A549 (cell line): ENCODE results near the gene MCM6. TPM values are rescaled to one million over a fixed set of nuclear protein-coding genes. Genes with fewer than 3 reads are reported as not detected.
A peak's percentile ranks its signal among the peaks of the same experiment; 100 is the strongest.

ENCODE experiments used
- ATAC-seq, 2 experiments: fragments of 200-7000 bp in 1 of 2; fragments of >200 bp in 1 of 2; cut with Nextera tagmentation in 1 of 2; cut with Tn5 transposase in 1 of 2; 3 replicates each; pipeline versions ENCODE4 v1.8.0 to v1.9.1; 2018 to 2020; ENCODE audit warnings: mild to moderate bottlenecking in 1 of 2, moderate library complexity in 1 of 2
- CTCF ChIA-PET: fragments of 300-600 bp; sonication (Branson Sonifier 250); formaldehyde crosslinking; extraction: SDS; loops from one replicate; lab custom pipeline; 2021; ENCODE audit warnings: antibody characterized with exemption, inconsistent platforms; lab: Yijun Ruan, JAX
- POLR2A ChIA-PET: fragments of 350-600 bp; formaldehyde crosslinking; extraction: SDS; loops from one replicate; lab custom pipeline; 2021; ENCODE audit warnings: antibody characterized with exemption, inconsistent platforms; lab: Yijun Ruan, JAX
- DNase-seq, 2 experiments: peaks; one replicate each; pipeline versions ENCODE4 v3.0.0 to v3.0.0-alpha.2; 2011 to 2016; ENCODE audit warnings: low read depth in 1 of 2, low spot score in 1 of 2
- FAIRE-seq: peaks from 2 replicates; lab custom pipeline; 2011; peaks lifted over from hg19 to GRCh38; lab: Jason Lieb, UNC
- H3K27ac ChIP-seq, 2 experiments: fragments of >200 bp; sonication (Bioruptor Twin); formaldehyde crosslinking; 3 replicates each; pipeline ENCODE4 v1.5.1; 2016 to 2017
- H3K4me1 ChIP-seq: fragments of >200 bp; sonication (Bioruptor Twin); formaldehyde crosslinking; 3 replicates; pipeline ENCODE4 v1.6.1; 2016
- H3K4me2 ChIP-seq: fragments of >200 bp; sonication (Bioruptor Twin); formaldehyde crosslinking; 3 replicates; pipeline ENCODE4 v1.6.1; 2016
- H3K4me3 ChIP-seq: fragments of >200 bp; sonication (Bioruptor Twin); formaldehyde crosslinking; 3 replicates; pipeline ENCODE4 v1.5.1; 2016
- H3K9me3 ChIP-seq: fragments of >200 bp; sonication (Bioruptor Twin); formaldehyde crosslinking; 3 replicates; pipeline ENCODE4 v1.6.1; 2016
- ATOH8 ChIP-seq: fragments of 250-450 bp; sonication (Bioruptor Pico); IDR thresholded peaks from 2 replicates; pipeline ENCODE4 v1.5.0; 2020; ENCODE audit warnings: low read depth, mild to moderate bottlenecking, moderate library complexity
- CEBPB ChIP-seq, 2 experiments: fragments of >200 bp in 1 of 2; sonication (Bioruptor Twin) in 1 of 2; formaldehyde crosslinking in 1 of 2; IDR thresholded peaks; 2 replicates each; pipeline ENCODE4 v1.6.1; 2012 to 2016
- E2F6 ChIP-seq: IDR thresholded peaks from 2 replicates; pipeline ENCODE4 v1.6.1; 2012; ENCODE audit warnings: low read depth, borderline replicate concordance
- EHF ChIP-seq: fragments of 250-450 bp; sonication (Bioruptor Pico); IDR thresholded peaks from 2 replicates; pipeline ENCODE4 v1.5.0; 2020; ENCODE audit warnings: mild to moderate bottlenecking
- ELK1 ChIP-seq: fragments of 150-350 bp; IDR thresholded peaks from 2 replicates; pipeline ENCODE4 v1.6.1; 2014; ENCODE audit warnings: low read depth, mild to moderate bottlenecking, low read length
- EP300 ChIP-seq, 2 experiments: fragments of >200 bp; sonication (Bioruptor Twin); formaldehyde crosslinking; IDR thresholded peaks; 2 replicates in 1 of 2; 3 replicates in 1 of 2; pipeline ENCODE4 v1.6.1; 2016 to 2017
- GATA3 ChIP-seq: IDR thresholded peaks from 2 replicates; pipeline ENCODE4 v1.6.1; 2012; ENCODE audit warnings: borderline replicate concordance
- HES2 ChIP-seq: fragments of >200 bp; sonication (Bioruptor Twin); formaldehyde crosslinking; IDR thresholded peaks from 2 replicates; pipeline ENCODE4 v1.6.1; 2016
- HOXB13 ChIP-seq: fragments of 250-450 bp; sonication (Bioruptor Pico); IDR thresholded peaks from 2 replicates; pipeline ENCODE4 v1.5.0; 2020; ENCODE audit warnings: low read depth, mild to moderate bottlenecking, moderate library complexity
- JUN ChIP-seq, 2 experiments: fragments of >200 bp; sonication (Bioruptor Twin); formaldehyde crosslinking; IDR thresholded peaks; 2 replicates in 1 of 2; 3 replicates in 1 of 2; pipeline ENCODE4 v1.6.1; 2016 to 2017
- MAFK ChIP-seq: fragments of 450-650 bp; IDR thresholded peaks from 2 replicates; pipeline ENCODE4 v1.6.1; 2014; ENCODE audit not compliant: partially characterized antibody
- MYC ChIP-seq: IDR thresholded peaks from 2 replicates; pipeline ENCODE4 v1.6.1; 2012; ENCODE audit warnings: mild to moderate bottlenecking, inconsistent platforms, low read length, improper control_type of control experiment, borderline replicate concordance
- NFE2L2 ChIP-seq: fragments of 150-350 bp; conservative IDR thresholded peaks from 2 replicates; pipeline ENCODE4 v1.6.1; 2014; ENCODE audit warnings: low read length
- PHF8 ChIP-seq: fragments of 200-600 bp; sonication (generic); IDR thresholded peaks from 2 replicates; pipeline ENCODE4 v1.6.1; 2016; ENCODE audit warnings: low read depth, mild to moderate bottlenecking, antibody characterized with exemption, moderate library complexity, borderline replicate concordance
- RAD21 ChIP-seq, 2 experiments: fragments of >200 bp in 1 of 2; sonication (Bioruptor Twin) in 1 of 2; formaldehyde crosslinking in 1 of 2; IDR thresholded peaks in 1 of 2; conservative IDR thresholded peaks in 1 of 2; 2 replicates in 1 of 2; 3 replicates in 1 of 2; pipeline ENCODE4 v1.6.1; 2012 to 2018; ENCODE audit warnings: inconsistent platforms in 1 of 2
- RCOR1 ChIP-seq: fragments of 150-350 bp; IDR thresholded peaks from 2 replicates; pipeline ENCODE4 v1.6.1; 2014; ENCODE audit warnings: antibody characterized with exemption, low read length, low read depth
- RFX5 ChIP-seq: fragments of 450-650 bp; IDR thresholded peaks from 2 replicates; pipeline ENCODE4 v1.7.1; 2014; ENCODE audit warnings: antibody characterized with exemption, mild to moderate bottlenecking, moderate library complexity
- SMC3 ChIP-seq: fragments of >200 bp; sonication (Bioruptor Twin); formaldehyde crosslinking; IDR thresholded peaks from 3 replicates; pipeline ENCODE4 v1.6.1; 2018; ENCODE audit warnings: inconsistent platforms
- TP53 ChIP-seq: fragments of 250-450 bp; sonication (Bioruptor Pico); IDR thresholded peaks from 2 replicates; pipeline ENCODE4 v1.5.0; 2021; ENCODE audit warnings: mild to moderate bottlenecking, moderate library complexity
- USF2 ChIP-seq: fragments of 450-650 bp; IDR thresholded peaks from 2 replicates; pipeline ENCODE4 v1.6.1; 2014; ENCODE audit warnings: antibody characterized with exemption
- ZC3H11A ChIP-seq: fragments of 450-650 bp; IDR thresholded peaks from 2 replicates; pipeline ENCODE4 v1.6.1; 2014; ENCODE audit warnings: antibody characterized with exemption, mild to moderate bottlenecking
- WGBS: methylation state at CpG from one replicate; pipeline ENCODE4 v1.1.6; 2017; ENCODE audit errors: missing lambda C conversion rate; 5-methylcytosine and 5-hydroxymethylcytosine counted together
- polyA plus RNA-seq, 4 experiments: library from polyadenylated mRNA; depleted of rRNA in 3 of 4; stranded (reverse); fragments of >200 nt; fragmentation: RNase III in 1 of 4; extraction: RNeasy Plus Mini Kit Qiagen cat#74134 plus additional on column Dnase treatment in 1 of 4; gene quantifications; 2 replicates in 3 of 4; 3 replicates in 1 of 4; pipeline ENCODE4 v1.2.3, GENCODE V29; 2011 to 2017
- TF ChIP-seq, protein P1 (sequence below): fragments of >200 bp; sonication (Bioruptor Twin); formaldehyde crosslinking; IDR thresholded peaks from 3 replicates; pipeline ENCODE4 v1.5.1; 2016
- TF ChIP-seq, protein P2 (sequence below): fragments of 200-600 bp; sonication (generic); IDR thresholded peaks from 2 replicates; pipeline ENCODE4 v1.6.1; 2016; ENCODE audit warnings: antibody characterized with exemption, mild to moderate bottlenecking, moderate library complexity

MCM6 gene
- polyA plus RNA-seq, 2 of the 4 experiments (the other 2 are of a cell fraction) = 59.6 to 61.4 TPM

DNA sequence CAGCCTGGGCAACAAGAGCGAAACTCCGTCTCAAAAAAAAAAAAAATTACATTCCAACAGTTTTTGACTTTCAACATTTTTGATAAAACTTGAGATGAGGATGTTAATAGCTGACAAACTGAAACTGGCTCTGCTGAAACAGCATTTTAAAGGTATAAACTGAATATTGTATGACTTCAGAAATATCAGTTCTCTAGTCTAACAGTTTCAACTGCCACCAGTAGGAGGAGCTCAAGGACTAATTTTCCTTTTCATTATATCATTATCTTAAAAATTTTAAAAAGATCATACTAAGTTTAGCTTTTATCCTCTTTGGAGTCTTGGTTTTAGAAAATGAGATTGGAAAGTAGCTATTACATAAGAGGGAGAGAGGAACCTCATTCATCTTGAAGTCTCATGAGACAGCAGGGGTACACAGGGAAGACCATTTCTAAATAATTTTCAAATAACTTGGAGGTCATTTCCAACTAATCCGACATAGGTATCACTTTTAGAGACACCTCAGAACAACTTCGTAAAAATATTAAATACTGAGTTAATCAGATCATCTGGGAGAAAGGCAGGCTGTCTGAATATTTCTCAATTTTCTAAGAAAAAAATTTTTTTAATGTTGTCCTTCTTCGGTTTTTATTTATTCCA is 37.6 kb upstream of the MCM6 start:
- POLR2A ChIA-PET = interaction anchor here (0.7 kb wide), 2 partner anchors 11 to 376 kb away, joined by 3 to 4 read pairs; no protein-coding TSS in a partner anchor
- H3K27ac ChIP-seq = no peak overlapping the region
- H3K9me3 ChIP-seq = no peaks in the 10 kb centered on the region
- 69% methylated on average over 5 of the region's 5 CpGs for WGBS
- no peak overlapping the region for H3K4me3 ChIP-seq
- FAIRE-seq = no peak
- peak in 1 of 2 experiments; percentile 73; a peak in 4 of 6 replicates for ATAC-seq
- H3K4me2 ChIP-seq = no peak overlapping the region
- no peaks in the 10 kb centered on the region for H3K4me1 ChIP-seq
- CTCF ChIA-PET = interaction anchor here (0.6 to 3.3 kb wide), 33 partner anchors 9 to 1925 kb away, joined by 3 to 56 read pairs (median 4); no protein-coding TSS in a partner anchor
- TF ChIP-seq PHF8 (no peak), HOXB13 (CRISPR knock-in tag) (no peak), JUN (IDR thresholded peaks at IDR 0.05) (no peak), HES2 (no peak), MAFK (peak; percentile 56), EP300 (IDR thresholded peaks at IDR 0.05) (no peak), RAD21 (conservative IDR thresholded peaks at IDR 0.05 in 1 of 2, IDR thresholded peaks at IDR 0.05 in 1 of 2) (peak; percentile 80 to 81), E2F6 (no peak), SMC3 (peak; percentile 65), RCOR1 (no peak), RFX5 (no peak), CEBPB (IDR thresholded peaks at IDR 0.05) (no peak), GATA3 (no peak), EHF (no peak), ELK1 (no peak)
- TF ChIP-seq, protein P1, sequence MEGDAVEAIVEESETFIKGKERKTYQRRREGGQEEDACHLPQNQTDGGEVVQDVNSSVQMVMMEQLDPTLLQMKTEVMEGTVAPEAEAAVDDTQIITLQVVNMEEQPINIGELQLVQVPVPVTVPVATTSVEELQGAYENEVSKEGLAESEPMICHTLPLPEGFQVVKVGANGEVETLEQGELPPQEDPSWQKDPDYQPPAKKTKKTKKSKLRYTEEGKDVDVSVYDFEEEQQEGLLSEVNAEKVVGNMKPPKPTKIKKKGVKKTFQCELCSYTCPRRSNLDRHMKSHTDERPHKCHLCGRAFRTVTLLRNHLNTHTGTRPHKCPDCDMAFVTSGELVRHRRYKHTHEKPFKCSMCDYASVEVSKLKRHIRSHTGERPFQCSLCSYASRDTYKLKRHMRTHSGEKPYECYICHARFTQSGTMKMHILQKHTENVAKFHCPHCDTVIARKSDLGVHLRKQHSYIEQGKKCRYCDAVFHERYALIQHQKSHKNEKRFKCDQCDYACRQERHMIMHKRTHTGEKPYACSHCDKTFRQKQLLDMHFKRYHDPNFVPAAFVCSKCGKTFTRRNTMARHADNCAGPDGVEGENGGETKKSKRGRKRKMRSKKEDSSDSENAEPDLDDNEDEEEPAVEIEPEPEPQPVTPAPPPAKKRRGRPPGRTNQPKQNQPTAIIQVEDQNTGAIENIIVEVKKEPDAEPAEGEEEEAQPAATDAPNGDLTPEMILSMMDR = peak; percentile 81
- DNase-seq = peak; percentile 12 to 45

DNA sequence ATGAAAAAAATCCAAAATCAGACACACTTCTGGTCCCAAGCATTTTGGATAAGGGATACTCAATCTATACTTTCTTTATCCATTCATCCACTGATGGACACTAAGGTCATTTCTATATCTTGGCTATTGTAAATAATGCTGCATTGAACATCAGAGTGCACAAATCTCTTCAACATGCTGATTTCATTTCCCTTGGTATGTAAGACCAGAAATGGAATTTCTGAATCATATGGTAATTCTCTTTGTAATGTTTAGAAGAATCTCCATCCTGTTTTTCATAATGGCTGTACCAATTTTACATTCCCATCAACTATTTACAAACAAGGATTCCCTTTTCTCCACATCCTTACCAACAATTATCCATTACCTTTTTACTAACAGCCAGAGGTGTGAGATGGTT is 33.7 kb upstream of the MCM6 start:
- no peak overlapping the region for H3K4me3 ChIP-seq
- H3K9me3 ChIP-seq = no peaks in the 10 kb centered on the region
- FAIRE-seq (no peak), ATAC-seq (no peak), DNase-seq (no peak)
- H3K4me1 ChIP-seq = no peaks in the 10 kb centered on the region
- no peak overlapping the region for H3K27ac ChIP-seq
- CTCF ChIA-PET = no interaction called here
- H3K4me2 ChIP-seq = no peak overlapping the region
- POLR2A ChIA-PET = no interaction called here
- TF ChIP-seq TP53 (CRISPR knock-in tag) = no peak
- no peak for TF ChIP-seq MYC
- TF ChIP-seq ZC3H11A = no peak
- no peak for TF ChIP-seq USF2
- TF ChIP-seq NFE2L2 = no peak
- TF ChIP-seq ATOH8 (CRISPR knock-in tag) = no peak
- no peak for TF ChIP-seq RFX5
- TF ChIP-seq, protein P2, sequence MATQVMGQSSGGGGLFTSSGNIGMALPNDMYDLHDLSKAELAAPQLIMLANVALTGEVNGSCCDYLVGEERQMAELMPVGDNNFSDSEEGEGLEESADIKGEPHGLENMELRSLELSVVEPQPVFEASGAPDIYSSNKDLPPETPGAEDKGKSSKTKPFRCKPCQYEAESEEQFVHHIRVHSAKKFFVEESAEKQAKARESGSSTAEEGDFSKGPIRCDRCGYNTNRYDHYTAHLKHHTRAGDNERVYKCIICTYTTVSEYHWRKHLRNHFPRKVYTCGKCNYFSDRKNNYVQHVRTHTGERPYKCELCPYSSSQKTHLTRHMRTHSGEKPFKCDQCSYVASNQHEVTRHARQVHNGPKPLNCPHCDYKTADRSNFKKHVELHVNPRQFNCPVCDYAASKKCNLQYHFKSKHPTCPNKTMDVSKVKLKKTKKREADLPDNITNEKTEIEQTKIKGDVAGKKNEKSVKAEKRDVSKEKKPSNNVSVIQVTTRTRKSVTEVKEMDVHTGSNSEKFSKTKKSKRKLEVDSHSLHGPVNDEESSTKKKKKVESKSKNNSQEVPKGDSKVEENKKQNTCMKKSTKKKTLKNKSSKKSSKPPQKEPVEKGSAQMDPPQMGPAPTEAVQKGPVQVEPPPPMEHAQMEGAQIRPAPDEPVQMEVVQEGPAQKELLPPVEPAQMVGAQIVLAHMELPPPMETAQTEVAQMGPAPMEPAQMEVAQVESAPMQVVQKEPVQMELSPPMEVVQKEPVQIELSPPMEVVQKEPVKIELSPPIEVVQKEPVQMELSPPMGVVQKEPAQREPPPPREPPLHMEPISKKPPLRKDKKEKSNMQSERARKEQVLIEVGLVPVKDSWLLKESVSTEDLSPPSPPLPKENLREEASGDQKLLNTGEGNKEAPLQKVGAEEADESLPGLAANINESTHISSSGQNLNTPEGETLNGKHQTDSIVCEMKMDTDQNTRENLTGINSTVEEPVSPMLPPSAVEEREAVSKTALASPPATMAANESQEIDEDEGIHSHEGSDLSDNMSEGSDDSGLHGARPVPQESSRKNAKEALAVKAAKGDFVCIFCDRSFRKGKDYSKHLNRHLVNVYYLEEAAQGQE = no peak
- TF ChIP-seq, all 56 proteins: peak for 0
